ENCODE measurements around the gene PLPPR4.
"Not testable (repeated sequence)": the region's sequence is repeated elsewhere in the genome, so short reads cannot be mapped to it uniquely, and the experiment has no call there.

PLPPR4 gene, protein sequence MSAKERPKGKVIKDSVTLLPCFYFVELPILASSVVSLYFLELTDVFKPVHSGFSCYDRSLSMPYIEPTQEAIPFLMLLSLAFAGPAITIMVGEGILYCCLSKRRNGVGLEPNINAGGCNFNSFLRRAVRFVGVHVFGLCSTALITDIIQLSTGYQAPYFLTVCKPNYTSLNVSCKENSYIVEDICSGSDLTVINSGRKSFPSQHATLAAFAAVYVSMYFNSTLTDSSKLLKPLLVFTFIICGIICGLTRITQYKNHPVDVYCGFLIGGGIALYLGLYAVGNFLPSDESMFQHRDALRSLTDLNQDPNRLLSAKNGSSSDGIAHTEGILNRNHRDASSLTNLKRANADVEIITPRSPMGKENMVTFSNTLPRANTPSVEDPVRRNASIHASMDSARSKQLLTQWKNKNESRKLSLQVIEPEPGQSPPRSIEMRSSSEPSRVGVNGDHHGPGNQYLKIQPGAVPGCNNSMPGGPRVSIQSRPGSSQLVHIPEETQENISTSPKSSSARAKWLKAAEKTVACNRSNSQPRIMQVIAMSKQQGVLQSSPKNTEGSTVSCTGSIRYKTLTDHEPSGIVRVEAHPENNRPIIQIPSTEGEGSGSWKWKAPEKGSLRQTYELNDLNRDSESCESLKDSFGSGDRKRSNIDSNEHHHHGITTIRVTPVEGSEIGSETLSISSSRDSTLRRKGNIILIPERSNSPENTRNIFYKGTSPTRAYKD

DNA sequence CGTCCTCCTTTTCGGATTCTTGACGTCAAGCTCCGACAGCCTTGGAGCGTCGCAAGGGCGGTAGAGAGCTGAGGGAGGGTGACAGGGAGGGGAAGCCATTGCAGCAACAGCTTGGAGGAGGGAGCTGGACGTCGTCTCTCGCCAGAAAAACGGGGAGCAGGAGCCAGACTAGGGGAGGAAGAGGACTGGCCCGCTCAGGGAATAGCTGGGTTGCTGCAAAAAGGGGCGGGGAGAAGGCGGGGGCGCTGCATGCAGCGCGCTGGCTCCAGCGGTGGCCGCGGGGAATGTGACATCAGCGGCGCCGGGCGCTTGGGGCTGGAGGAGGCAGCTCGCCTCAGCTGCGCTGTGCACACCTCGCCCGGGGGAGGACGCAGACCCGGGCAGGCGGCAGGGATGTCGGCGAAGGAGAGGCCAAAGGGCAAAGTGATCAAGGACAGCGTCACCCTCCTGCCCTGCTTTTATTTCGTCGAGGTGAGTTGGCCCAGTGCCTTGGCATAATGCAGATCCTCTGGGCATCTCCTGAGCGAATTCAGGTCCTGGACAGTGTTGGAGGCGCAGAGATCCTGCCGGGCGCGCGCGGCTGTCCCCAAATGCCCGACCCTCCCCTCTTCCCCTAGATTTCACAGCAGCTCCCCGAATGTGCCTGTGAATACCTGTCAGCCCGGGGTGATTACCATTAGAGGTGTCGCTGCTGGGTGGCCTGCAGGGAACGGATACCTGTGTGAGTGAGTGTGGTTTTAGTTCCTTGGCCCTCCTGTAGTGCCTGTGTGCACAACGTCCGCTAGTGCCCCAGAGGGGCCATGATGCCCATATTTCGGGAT is at the start of gene PLPPR4:
TSS of gene PLPPR4 (plus strand) at position 292 of the 821 bp plus-strand sequence. CDS start at position 394, 102 bp downstream.
- peak; percentile 83 for DNase-seq

DNA sequence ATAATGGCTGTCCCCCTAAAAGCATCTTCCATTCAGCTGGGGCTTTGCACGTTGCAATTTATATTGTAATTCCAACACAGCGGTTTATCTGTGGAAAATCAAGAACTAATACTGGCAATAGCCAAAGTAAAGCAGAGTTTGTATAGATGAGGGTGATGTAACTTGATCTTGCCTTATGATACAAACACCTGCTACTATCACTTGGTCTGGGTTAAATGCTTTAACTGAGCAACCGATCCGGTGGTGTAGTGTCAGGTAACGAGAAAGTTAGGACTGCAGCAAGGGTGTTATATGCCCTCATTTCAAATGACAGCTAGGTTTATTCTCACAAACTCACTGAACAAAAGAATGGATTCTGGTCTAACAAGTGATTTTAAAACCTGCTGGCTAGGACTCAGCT is 47.3 kb upstream of the PLPPR4 start:
- no peak for DNase-seq

DNA sequence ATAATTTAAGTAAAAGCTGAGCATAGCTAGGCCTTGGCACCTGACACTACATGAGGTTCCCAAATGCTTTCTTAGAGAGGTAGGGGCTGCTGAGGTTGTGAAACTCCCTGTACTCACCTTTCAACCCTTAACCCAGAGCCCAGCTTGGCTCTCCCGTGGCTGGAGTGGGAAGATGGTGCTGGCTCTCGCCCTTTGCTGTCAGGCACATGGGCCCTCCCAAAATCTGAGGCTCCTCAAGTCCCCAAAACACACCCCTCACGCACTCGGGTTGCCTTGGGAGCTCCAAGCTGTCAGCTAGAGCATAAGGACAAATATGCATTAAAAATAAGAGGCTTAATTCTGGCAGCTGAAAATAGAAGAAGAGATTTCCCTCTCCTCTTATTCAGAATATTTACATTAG is 46.7 kb upstream of the PLPPR4 start:
- no peak for DNase-seq

DNA sequence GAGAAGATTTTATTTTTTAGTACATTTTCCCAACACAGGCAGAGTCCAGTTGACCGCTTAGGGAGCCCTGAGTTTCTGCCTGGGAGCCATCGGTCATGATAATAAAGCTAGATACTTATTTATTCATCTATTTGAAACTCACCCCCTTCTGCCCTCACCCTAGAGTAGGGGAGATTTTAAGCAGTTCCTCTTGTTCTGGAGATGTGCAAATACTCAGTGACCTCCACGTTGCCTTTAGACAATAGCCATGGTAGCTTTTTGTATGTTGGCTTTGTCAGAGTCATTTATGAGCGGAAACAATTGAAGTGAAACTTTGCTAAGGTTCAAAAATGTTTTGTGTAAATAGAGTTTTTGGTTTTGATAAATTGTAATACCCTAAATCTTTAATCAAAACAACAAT is 45.7 kb upstream of the PLPPR4 start:
- no peak for DNase-seq

DNA sequence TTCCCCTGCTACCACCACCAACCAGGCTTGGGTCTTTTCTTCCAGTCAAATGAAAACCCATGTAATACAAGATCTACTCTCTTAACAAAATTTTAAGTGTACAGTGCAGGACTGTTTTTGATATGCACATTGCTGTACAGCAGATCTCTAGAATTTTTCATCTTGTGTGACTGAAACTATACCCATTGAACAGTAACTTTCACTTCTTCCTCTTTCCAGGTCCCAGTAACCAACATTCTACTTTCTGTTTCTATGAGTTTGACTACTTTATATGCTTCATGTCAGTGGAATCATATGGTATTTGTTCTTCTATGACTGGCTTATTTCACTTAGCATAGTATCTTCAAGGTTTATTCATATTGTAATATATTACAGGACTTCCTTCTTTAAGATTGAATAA is 45.3 kb upstream of the PLPPR4 start:
- DNase-seq, result no peak

DNA sequence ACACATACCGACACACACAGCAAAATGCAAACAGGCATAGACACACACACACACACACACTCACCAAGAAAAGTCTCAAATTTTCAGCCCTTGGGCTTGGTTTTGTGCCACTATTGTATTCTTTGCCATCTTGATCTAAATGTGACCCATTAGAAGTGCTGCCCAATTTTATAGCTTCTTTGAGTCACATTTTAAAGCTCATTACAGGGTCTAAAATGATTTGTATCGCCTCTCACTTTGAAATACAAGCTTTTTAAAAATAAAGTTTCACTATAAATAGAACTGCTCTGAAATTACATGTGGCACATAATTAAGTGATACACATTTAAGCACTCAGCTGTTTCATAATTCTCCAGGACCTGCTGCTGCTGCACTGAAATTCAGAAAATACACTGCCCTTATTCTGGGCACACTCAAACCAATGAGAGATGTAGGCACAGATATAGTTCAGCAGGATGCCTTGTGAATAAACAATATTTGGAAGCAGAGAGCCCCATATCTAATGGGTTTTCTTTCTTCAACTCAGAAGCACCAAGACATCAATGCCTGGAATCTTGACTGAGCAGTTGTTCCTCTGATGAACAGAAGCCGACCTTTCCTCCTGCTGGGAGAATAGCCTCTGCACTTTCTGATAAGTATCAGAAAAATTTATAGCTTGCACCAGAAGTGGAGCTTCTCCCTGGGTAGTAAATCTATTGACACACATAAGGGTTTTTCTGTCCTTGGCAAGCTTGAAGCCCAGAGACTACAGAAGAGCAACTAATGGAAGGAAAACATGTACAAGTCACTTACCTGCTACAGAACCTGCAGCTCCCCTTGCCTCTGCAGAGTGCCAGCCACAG is 37.0 kb upstream of the PLPPR4 start:
- DNase-seq, result no peak

DNA sequence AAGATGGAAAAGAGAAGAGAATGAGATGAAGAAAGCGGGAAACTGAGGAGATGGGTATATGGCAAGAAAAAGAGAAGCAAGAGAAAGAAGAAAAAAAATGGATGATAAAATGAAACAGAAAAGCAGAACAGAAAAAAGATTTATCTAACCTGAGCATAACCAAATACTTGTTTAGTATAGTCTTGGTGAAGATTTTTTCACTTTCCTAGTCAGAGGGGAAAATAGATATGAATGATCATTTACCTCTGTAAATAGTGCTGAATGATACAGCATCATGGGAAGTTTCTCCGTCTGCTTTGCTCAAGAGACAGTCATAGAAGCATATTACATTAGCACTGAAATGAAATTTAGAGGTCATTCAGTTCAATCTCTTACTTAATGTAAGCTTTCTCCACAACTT is 36.1 kb upstream of the PLPPR4 start:
- DNase-seq, result no peak

DNA sequence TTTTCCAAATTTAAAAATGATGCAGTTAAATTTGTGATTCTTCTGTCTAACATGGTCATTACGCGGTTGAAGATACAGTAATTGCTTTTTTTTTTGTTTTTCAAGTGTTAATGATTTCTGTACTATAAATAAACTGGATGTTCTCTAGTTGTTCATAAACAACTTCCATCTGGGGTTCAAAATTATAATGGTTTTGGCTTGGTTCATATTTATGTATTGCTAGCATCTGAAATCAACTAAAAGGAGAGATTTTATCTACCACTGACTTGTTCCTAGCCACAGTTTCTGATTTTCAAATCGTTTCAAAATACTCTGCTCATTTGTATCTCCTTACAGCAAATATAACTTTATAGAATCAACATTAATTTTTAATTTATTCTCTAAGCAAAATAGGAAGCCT is 35.2 kb upstream of the PLPPR4 start:
- DNase-seq, result no peak

DNA sequence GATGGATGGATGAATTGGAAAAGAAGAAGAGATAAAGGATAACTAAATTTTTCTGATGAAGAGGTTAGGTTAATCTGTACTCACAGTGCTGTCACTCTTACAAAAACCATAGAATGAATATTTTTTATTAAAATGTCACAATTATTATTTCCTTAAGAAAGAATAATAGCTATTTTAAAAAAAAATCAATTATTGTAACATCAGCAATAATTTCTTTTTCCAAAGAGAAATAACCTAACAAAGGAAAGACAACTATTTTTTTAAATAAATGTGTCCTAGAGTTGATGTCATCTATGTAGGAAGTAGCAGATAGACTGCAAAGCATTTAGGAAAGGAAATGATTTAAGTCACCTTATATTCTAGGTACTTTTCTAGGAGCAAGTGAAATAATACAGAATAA is 33.6 kb upstream of the PLPPR4 start:
- no peak for DNase-seq

DNA sequence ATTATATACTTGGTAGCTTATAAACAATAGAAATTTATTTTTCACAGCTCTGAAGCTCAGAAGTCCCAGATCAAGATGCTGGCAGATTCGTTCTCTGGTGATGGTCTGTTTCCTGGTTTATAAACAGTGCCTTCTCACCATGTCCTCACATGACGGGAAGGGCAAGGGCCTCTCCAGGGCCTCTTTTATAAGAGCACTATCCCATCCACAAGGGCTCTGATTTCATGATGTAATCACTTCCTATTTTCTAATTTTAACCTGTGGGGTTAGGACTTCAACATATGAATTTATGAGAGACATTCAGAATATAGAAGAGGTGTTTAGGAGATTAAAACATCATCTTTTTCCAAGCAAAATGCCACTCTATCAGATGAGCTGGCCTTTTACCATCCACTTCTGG is 32.1 kb upstream of the PLPPR4 start:
- no peak for DNase-seq

DNA sequence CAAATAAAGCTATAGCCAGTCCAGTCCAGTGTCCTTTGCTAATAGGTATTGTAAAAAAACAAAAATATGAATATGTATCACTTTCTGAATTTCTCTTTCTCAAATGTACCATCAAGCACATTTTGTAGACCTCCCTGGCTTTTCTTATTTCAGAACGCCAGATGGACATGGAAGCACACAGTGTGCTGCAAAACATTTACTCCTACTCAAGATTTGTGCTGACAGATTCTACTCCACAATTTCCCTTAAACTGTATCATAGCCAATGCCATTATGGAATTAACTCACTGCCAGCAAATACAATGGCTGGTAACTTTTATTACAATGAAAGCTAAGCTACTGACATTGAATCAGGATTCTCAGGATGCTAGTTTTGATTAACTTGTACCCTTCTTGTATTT is 30.8 kb upstream of the PLPPR4 start:
- DNase-seq, result no peak

DNA sequence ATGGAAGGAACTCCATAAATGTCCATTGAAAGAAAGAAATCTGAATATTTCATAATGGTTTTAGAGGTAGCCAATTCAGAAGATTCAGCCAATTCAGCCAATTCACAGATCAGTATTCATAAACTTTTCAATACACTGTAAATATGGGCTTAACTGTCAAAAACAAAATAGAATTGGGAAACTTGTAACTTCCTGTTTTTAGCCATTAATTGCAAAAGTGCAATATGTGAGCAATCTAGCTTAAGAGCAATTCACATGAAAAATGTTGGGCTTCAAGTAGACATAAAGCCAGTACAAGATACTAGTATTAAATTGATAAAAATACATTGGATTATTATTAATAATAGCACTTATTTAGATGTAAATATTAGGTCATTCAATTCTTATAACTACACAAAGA is 27.5 kb upstream of the PLPPR4 start:
- DNase-seq, result no peak

DNA sequence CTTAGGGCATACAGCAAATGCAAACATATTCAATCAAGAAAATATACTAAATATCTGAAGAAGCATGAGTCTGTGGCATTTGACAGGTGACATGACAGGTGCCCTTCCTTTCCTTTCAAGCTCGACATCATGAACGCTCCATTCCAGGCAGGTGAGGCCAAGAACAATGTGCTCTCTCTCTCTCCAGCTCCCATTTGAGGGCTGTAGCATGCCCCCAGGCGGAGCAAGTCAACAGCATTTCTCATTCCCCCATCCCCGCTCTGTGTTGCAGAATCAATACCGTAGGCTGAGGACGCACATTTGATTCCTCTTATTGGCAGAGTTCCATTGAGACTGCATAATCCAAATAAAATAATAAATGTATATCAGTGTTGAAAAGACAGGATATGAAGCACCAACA is 24.6 kb upstream of the PLPPR4 start:
- no peak for DNase-seq

DNA sequence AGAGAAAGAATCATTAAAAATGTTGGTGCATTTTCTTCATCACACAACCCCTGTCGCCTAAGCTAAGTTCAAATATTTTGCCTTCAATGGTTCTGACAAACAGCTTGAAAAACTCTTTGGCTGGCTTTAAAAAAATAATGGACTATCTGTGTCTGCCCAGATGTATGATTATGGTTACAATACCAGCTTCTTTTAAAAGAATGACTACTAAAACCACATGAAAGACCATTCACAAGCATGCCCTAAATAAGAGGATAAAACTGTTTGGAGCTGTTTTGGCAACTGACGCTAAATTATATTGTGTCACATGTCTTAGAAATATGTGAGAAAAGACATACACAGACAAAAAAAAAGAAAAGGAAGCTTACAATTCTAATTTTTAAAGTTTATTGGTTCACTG is 23.7 kb upstream of the PLPPR4 start:
- no peak for DNase-seq

DNA sequence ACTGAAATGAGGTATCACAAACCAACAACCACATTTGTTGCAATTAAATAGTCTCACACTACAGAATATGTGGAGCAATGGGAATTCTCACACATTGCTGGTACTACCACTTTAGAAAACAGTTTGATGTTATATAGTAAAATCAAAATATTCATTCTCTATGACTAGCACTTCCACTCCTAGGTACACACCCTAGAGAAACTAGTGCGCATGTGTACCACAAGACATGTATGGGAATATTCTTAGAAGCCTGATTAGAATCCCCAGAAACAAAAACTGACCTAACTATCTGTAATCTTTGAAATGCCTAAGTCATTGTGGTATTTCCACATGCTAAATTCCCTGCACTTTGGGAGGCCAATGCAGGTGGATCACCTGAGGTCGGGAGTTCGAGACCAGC is 18.1 kb upstream of the PLPPR4 start:
- no peak for DNase-seq

DNA sequence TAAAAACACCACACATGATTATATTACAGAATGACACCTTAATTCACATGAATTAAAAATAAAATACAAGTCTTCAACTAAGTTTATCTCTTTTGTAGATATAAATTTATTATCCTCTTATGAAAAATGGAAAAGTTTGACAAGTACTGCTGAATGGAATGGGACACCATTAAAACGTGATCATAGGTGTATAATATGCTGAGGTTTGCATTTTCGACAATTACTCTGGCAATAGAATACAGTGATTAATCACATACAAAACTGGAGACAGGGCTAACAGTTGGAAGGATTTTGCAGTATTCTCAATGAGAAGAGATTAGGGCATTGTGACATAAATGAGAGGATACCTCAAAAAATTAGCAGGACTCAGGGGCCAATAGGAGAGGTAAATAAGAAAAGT is 17.1 kb upstream of the PLPPR4 start:
- DNase-seq, result no peak

DNA sequence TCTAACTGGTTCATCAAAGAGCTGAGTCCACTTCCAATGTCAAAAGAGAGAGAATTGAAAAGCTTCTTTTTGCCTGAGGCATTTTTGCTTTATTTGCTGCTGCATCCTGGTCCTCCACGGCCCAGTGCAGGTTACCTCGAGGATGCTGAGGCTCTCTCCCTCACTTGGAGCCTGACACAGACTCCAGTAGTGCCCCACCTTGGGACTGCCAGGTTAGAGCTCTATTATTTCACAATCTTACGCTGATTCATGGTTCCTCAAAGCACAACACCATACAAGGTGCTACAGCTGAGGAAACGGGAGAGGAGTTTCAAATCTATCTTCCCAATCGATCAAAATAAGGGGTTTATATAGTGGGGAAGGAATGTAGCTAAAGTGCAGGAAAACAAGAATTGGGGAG is 13.6 kb upstream of the PLPPR4 start:
- DNase-seq, result no peak

DNA sequence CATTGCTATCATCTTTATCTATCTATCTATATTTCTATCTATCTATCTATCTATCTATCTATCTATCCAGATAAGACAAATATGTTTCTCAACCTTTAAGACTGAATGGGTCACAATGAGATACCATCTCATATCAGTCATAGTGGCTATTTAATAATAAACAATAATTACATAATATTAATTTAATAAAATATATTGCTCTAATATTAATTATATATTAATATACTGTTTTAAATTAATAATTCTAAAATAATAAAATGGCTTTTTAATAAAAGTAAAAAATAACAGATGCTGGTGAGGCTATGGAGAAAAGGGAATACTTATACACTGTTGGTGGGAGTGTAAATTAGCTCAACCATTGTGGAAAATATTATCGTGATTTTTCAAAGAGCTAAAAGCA is 13.0 kb upstream of the PLPPR4 start:
- DNase-seq, result no peak

DNA sequence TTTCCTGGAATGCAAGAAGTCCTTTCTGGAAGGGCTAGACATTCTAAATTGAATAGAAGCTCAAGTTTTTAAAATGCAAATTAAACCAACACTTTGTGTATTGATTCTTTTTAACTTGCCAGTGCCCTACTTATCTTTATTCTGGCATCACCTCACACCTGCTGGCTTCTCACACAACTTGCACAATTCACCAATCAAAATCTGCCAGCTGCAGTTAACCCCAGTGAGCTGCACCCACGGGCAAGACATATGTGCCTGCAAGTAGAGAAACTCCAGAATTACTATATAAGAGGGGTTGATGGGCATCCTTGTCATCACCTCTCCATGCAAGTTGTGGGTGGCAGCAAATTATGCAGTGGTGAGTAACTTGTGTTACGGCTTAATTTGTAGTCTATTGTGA is 11.7 kb upstream of the PLPPR4 start:
- DNase-seq, result no peak

DNA sequence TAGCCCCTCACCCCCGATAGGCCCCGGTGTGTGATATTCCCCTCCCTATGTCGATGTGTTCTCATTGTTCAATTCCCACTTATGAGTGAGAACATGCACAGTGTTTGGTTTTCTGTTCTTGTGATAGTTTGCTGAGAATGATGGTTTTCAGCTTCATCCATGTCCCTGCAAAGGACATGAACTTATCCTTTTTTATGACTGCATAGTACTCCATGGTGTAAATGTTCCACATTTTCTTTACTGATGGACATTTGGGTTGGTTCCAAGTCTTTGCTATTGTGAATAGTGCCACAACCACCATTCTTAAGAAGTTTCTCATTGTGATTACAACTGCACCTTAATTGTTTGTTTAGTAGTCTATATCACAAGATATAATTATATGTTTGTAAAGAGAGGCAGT is 3.9 kb upstream of the PLPPR4 start:
- DNase-seq, result not testable (repeated sequence)

DNA sequence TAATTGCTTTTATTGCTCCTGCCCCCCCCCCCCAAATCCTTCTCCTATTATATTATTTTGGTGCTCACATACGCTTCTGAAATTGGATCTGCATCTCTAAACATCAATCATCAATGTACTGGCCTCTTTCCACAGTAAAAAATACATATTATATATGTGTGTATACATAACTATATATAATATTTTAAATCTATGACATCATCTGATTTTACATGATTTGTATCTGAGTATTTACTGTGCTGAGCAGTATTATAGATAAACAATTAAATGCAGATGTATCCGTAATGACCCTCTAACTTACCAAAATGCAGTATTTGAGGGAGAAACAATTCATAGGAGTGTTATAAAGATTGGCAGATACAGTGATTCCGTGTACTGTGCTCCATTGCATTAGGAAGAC is 832 bp downstream of the PLPPR4 start:
- no peak for DNase-seq

DNA sequence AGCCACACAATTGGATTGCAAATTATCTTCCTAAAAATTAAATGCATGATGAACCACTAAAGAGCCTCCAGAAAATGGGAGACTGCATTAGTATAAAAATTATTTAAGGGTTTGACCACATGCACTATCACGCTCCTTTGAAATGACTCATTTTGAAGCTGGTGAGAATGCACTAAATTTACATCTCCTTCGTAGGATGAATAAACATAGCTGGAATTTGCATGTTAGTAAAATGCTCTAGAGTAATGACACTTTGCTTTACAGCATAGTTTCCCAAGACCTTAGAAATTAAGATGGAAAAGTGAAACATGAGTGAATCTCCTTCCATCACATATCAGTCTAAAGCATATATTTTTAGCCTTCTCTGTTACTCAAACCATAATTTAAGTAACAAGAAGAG is 2.4 kb downstream of the PLPPR4 start:
- no peak for DNase-seq

DNA sequence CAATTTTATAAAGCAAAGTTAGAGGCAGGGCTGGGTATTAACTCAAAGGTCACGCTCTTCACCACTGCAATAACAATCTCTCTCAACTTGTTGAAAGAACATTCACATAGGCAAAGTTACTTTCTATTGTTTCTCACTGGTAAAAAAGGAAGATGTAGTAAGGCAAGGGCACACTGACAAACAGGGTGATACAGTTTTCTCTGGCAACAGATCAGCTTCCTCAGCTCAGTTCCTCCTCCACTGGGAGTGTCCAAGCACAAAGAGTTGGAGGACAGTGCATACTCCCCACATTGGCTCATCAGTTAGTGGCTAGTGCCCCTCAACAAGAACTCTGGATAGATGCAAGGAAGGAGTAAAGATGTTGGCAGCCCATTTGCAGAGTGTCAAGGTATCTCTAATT is 3.7 kb downstream of the PLPPR4 start:
- no peak for DNase-seq
